Panc1 (cell line): ENCODE measurements around the gene ABHD4. TPM values are rescaled to one million over a fixed set of nuclear protein-coding genes. Genes with fewer than 3 reads are reported as not detected.
"Not testable (repeated sequence)": the region's sequence is repeated elsewhere in the genome, so short reads cannot be mapped to it uniquely, and the experiment has no call there.

ENCODE experiments used
- ATAC-seq: fragments of 200-7000 bp; cut with Tn5 transposase; 2 replicates; pipeline ENCODE4 v1.9.1; 2020; ENCODE audit warnings: mild to moderate bottlenecking, moderate library complexity
- BruUV-seq: library from RNA; stranded (reverse); fragments of 400-500 nt; replicated peaks from 2 replicates; lab custom pipeline; 2021; lab: Mats Ljungman, UMichigan
- CTCF ChIA-PET: fragments of 300-600 bp; sonication (Branson Sonifier 250); formaldehyde crosslinking; loops from one replicate; lab custom pipeline; 2022; ENCODE audit warnings: antibody characterized with exemption; lab: Charles Lee
- POLR2A ChIA-PET: fragments of 300-600 bp; sonication (Branson Sonifier 250); formaldehyde crosslinking; loops from one replicate; lab custom pipeline; 2022; ENCODE audit warnings: antibody characterized with exemption; lab: Charles Lee
- DNase-seq: peaks from one replicate; pipeline ENCODE4 v3.0.0-alpha.2; 2010; ENCODE audit warnings: low read depth, low spot score
- H3K27ac ChIP-seq: 2 replicates; pipeline ENCODE4 v1.5.1; 2011; ENCODE audit warnings: mild to moderate bottlenecking, low read length, inconsistent platforms
- H3K27me3 ChIP-seq: fragments of 200-500 bp; sonication (Bioruptor generic); 2 replicates; pipeline ENCODE4 v1.6.0; 2014; ENCODE audit warnings: low read length, inconsistent platforms; ENCODE audit not compliant: control insufficient read depth, insufficient read depth
- H3K36me3 ChIP-seq: fragments of 200-500 bp; sonication (Bioruptor generic); 2 replicates; pipeline ENCODE4 v1.5.1; 2014; ENCODE audit warnings: inconsistent platforms, mild to moderate bottlenecking, low read length, moderate library complexity; ENCODE audit not compliant: control insufficient read depth, insufficient read depth
- H3K4me1 ChIP-seq: 2 replicates; pipeline ENCODE4 v1.5.1; 2011; ENCODE audit warnings: inconsistent platforms, mild to moderate bottlenecking, low read length, moderate library complexity; ENCODE audit not compliant: control insufficient read depth, insufficient read depth
- H3K4me3 ChIP-seq, 2 experiments: 2 replicates each; pipeline ENCODE4 v1.5.1; 2011 to 2012; ENCODE audit warnings: low read depth in 2 of 2, low read length in 2 of 2, mild to moderate bottlenecking in 2 of 2, inconsistent platforms in 1 of 2, moderate library complexity in 1 of 2
- H3K9me3 ChIP-seq: fragments of 200-500 bp; sonication (Bioruptor generic); 2 replicates; pipeline ENCODE4 v1.5.1; 2014; ENCODE audit warnings: low read depth, mild to moderate bottlenecking, inconsistent platforms, low read length, moderate library complexity; ENCODE audit not compliant: control insufficient read depth, insufficient read depth
- POLR2AphosphoS5 ChIP-seq: IDR thresholded peaks from 2 replicates; pipeline ENCODE4 v1.6.1; 2012; ENCODE audit warnings: mild to moderate bottlenecking, low read depth, low read length, moderate library complexity
- REST ChIP-seq, 2 experiments: IDR thresholded peaks; 2 replicates each; pipeline ENCODE4 v1.6.1; 2011 to 2012; ENCODE audit warnings: low read depth in 2 of 2, control low read depth in 1 of 2, low read length in 1 of 2, mild to moderate bottlenecking in 1 of 2, moderate library complexity in 1 of 2; ENCODE audit not compliant: insufficient read depth in 1 of 2
- SIN3A ChIP-seq: IDR thresholded peaks from 2 replicates; pipeline ENCODE4 v1.6.1; 2012; ENCODE audit warnings: low read depth, mild to moderate bottlenecking, low read length, moderate library complexity, borderline replicate concordance; ENCODE audit not compliant: insufficient read depth
- TCF7L2 ChIP-seq: IDR thresholded peaks from 2 replicates; pipeline ENCODE4 v1.6.1; 2011; ENCODE audit warnings: mild to moderate bottlenecking, low read depth, low read length, inconsistent platforms
- in situ Hi-C: cut with HindIII; loops from 2 replicates; pipeline ENCODE4 v1.10.0; 2016; ENCODE audit warnings: low sequenced_read_pairs, low pct_unique_long_range_greater_than_20kb
- intact Hi-C: fragments of 100-400 bp; cut with micrococcal nuclease; formaldehyde crosslinking; loops from one replicate; pipeline ENCODE4 v1.10.0; 2022; ENCODE audit not compliant: unreplicated experiment
- total RNA-seq: library from RNA; stranded (reverse); gene quantifications from one replicate; pipeline ENCODE4 v1.2.1, GENCODE V29; 2021; ENCODE audit not compliant: unreplicated experiment
- TF ChIP-seq, protein P1 (sequence below): fragments of 450-650 bp; IDR thresholded peaks from 2 replicates; pipeline ENCODE4 v1.5.1; 2017; ENCODE audit warnings: mild to moderate bottlenecking

ABHD4 gene
- total RNA-seq, 1 experiment from 2014 or later = 5.1 TPM

GRCh38 chr14:22553445-22553844 lies 44.7 kb upstream of the ABHD4 start:
- intact Hi-C loops (no loop called here), in situ Hi-C loops (no loop called here)
- no TSS peak for BruUV-seq

DNA sequence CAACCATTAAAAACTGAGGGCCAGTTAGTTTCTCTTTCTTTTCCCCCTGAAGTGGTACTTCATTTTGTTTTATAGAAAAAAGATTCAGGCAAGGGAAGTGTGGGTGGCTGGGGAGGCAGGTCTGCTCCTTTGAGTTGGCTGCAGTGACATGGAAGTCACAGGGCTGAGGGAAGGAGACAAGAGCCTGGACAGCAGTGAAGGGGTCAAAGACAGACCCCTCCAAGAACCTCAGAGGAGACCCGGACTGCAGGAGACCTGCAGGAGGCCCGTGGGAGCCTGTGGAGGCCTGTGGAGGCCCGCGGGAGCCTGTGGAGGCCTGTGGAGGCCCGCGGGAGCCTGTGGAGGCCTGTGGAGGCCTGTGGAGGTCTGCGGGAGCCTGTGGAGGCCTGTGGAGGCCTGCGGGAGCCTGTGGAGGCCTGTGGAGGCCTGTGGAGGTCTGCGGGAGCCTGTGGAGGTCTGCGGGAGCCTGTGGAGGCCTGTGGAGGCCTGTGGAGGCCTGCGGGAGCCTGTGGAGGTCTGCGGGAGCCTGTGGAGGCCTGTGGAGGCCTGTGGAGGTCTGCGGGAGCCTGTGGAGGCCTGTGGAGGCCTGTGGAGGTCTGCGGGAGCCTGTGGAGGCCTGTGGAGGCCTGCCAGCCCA lies 44.1 kb upstream of the ABHD4 start:
- DNase-seq, H3K4me3 ChIP-seq, POLR2A ChIA-PET, BruUV-seq, in situ Hi-C loops, H3K27ac ChIP-seq, intact Hi-C loops, H3K4me1 ChIP-seq, H3K9me3 ChIP-seq, ATAC-seq, H3K36me3 ChIP-seq, CTCF ChIA-PET, H3K27me3 ChIP-seq: not testable (repeated sequence)

More at GRCh38 chr14:22553445-22553844, 44.7 kb upstream of the ABHD4 start:
- Histone ChIP-seq H3K27ac (no peak overlapping the region), H3K4me3 (no peak overlapping the region), H3K4me1 (0 out of 2 replicates have a peak, but pooled peaks cover 2% of the 10 kb centered on the region), H3K9me3 (no peaks in the 10 kb centered on the region), H3K36me3 (no peaks in the 10 kb centered on the region), H3K27me3 (no peaks in the 10 kb centered on the region)
- POLR2A ChIA-PET = no interaction called here
- DNase-seq (no peak), ATAC-seq (no peak)
- TF ChIP-seq, protein P1, sequence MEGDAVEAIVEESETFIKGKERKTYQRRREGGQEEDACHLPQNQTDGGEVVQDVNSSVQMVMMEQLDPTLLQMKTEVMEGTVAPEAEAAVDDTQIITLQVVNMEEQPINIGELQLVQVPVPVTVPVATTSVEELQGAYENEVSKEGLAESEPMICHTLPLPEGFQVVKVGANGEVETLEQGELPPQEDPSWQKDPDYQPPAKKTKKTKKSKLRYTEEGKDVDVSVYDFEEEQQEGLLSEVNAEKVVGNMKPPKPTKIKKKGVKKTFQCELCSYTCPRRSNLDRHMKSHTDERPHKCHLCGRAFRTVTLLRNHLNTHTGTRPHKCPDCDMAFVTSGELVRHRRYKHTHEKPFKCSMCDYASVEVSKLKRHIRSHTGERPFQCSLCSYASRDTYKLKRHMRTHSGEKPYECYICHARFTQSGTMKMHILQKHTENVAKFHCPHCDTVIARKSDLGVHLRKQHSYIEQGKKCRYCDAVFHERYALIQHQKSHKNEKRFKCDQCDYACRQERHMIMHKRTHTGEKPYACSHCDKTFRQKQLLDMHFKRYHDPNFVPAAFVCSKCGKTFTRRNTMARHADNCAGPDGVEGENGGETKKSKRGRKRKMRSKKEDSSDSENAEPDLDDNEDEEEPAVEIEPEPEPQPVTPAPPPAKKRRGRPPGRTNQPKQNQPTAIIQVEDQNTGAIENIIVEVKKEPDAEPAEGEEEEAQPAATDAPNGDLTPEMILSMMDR = no peak
- TF ChIP-seq SIN3A = no peak
- CTCF ChIA-PET = no interaction called here

- no peak for ATAC-seq
- CTCF ChIA-PET = interaction anchor here (0.5 kb wide), 1 partner anchor 358 kb away, joined by 4 read pairs; no protein-coding TSS in a partner anchor
Measured at GRCh38 chr14:22554498-22555383, 43.4 kb upstream of the ABHD4 start.

More at GRCh38 chr14:22554498-22555383, 43.4 kb upstream of the ABHD4 start:
- TF ChIP-seq, protein P1 = no peak
- no peak for TF ChIP-seq POLR2AphosphoS5
- TF ChIP-seq SIN3A = no peak
- no peak for TF ChIP-seq REST (IDR thresholded peaks at IDR 0.05; ENCODE audit: insufficient read depth in 1 of 2, low read depth in 2 of 2, low read length in 1 of 2)
- no peak for TF ChIP-seq TCF7L2
- H3K27me3 ChIP-seq = no peaks in the 10 kb centered on the region
- 0 out of 2 replicates have a peak, but pooled peaks cover 2% of the 10 kb centered on the region for H3K4me1 ChIP-seq
- H3K4me3 ChIP-seq = no peak overlapping the region
- H3K27ac ChIP-seq = no peak overlapping the region
- no peaks in the 10 kb centered on the region for H3K36me3 ChIP-seq
- no peak for DNase-seq
- BruUV-seq = no TSS peak
- no peaks in the 10 kb centered on the region for H3K9me3 ChIP-seq
- POLR2A ChIA-PET = no interaction called here
- in situ Hi-C loops = no loop called here
- intact Hi-C loops = loop anchor here (5.0 kb wide), 1 partner anchor 98 kb away; no protein-coding TSS in a partner anchor
